Spleen (tissue), 11 donors: Measurements from ENCODE around the gene SNRNP25. TPM values are rescaled to one million over a fixed set of nuclear protein-coding genes. Genes with fewer than 3 reads are reported as not detected.

Source experiments
- DNase-seq: peaks from one replicate; pipeline ENCODE4 v3.0.0-alpha.2; 2020
- H3K27ac ChIP-seq, 8 donors: fragments of 200-600 bp; sonication (generic) in 7 of 8; 1 replicate in 4 of 8; 2 replicates in 4 of 8; pipeline versions ENCODE4 v1.5.0 to v1.8.0; 2016 to 2021; ENCODE audit warnings: inconsistent platforms in 4 of 8, mild to moderate bottlenecking in 4 of 8, moderate library complexity in 1 of 8
- H3K27me3 ChIP-seq, 7 donors: fragments of 200-600 bp; sonication (generic) in 6 of 7; replicated peaks in 1 of 7; 1 replicate in 4 of 7; 2 replicates in 3 of 7; pipeline versions ENCODE4 v1.5.0 to v1.8.0; 2016 to 2021; ENCODE audit warnings: inconsistent platforms in 3 of 7, mild to moderate bottlenecking in 1 of 7
- H3K36me3 ChIP-seq, 6 donors: fragments of 200-600 bp; sonication (generic) in 5 of 6; 1 replicate in 4 of 6; 2 replicates in 2 of 6; pipeline versions ENCODE4 v1.5.0 to v1.8.0; 2016 to 2021; ENCODE audit warnings: inconsistent platforms in 2 of 6
- H3K4me1 ChIP-seq, 6 donors: fragments of 200-600 bp; sonication (generic) in 5 of 6; 1 replicate in 3 of 6; 2 replicates in 3 of 6; pipeline versions ENCODE4 v1.5.0 to v1.8.0; 2016 to 2021; ENCODE audit warnings: inconsistent platforms in 3 of 6
- H3K4me3 ChIP-seq, 8 donors: fragments of 200-600 bp; sonication (generic) in 7 of 8; 1 replicate in 4 of 8; 2 replicates in 4 of 8; pipeline versions ENCODE4 v1.5.0 to v1.8.0; 2016 to 2021; ENCODE audit warnings: inconsistent platforms in 4 of 8, mild to moderate bottlenecking in 4 of 8, moderate library complexity in 2 of 8
- H3K9me3 ChIP-seq, 8 donors: fragments of 200-600 bp; sonication (generic) in 7 of 8; 1 replicate in 4 of 8; 2 replicates in 4 of 8; pipeline versions ENCODE4 v1.5.0 to v1.8.0; 2016 to 2021; ENCODE audit warnings: inconsistent platforms in 4 of 8
- CTCF ChIP-seq, 11 experiments: fragments of 200-600 bp in 7 of 11; fragments of 450-650 bp in 4 of 11; sonication (generic) in 4 of 11; IDR thresholded peaks in 8 of 11; conservative IDR thresholded peaks in 3 of 11; 1 replicate in 7 of 11; 2 replicates in 4 of 11; pipeline versions ENCODE4 v1.4.0 to v1.8.0; 2016 to 2021; ENCODE audit warnings: antibody characterized with exemption in 11 of 11, inconsistent platforms in 4 of 11, mild to moderate bottlenecking in 1 of 11
- POLR2A ChIP-seq, 3 donors: fragments of 450-650 bp; IDR thresholded peaks; one replicate each; pipeline ENCODE4 v1.5.1; 2017; ENCODE audit warnings: antibody characterized with exemption in 3 of 3, mild to moderate bottlenecking in 1 of 3
- POLR2AphosphoS5 ChIP-seq, 3 donors: sonication (generic); formaldehyde crosslinking; IDR thresholded peaks; one replicate each; pipeline ENCODE4 v1.5.1; 2017; ENCODE audit warnings: antibody characterized with exemption in 3 of 3
- WGBS, 5 donors: extraction: QIAGEN DNeasy Blood & Tissue Kit in 3 of 5; methylation state at CpG; one replicate each; pipeline versions ENCODE4 v1.1.5 to v1.1.7; 2013 to 2018; 5-methylcytosine and 5-hydroxymethylcytosine counted together
- intact Hi-C: fragments of 100-400 bp; cut with DNase I; formaldehyde crosslinking; loops from one replicate; pipeline ENCODE4 v1.15.0; 2023; ENCODE audit warnings: low total_unique reads
- polyA plus RNA-seq, 3 donors: library from polyadenylated mRNA; stranded (reverse); fragments of 200-250 nt; gene quantifications; one replicate each; pipeline ENCODE4 v1.2.1, GENCODE V29; 2013
- total RNA-seq, 7 donors: library from RNA; depleted of rRNA in 3 of 7; stranded (reverse); fragments of >200 nt in 3 of 7; fragmentation: NEBNext Ultra II Directional in 4 of 7; extraction: Animal tissue kit (Norgen Biotek cat#: 25700) in 4 of 7; gene quantifications; one replicate each; pipeline versions ENCODE4 v1.1.0 to v1.2.1, GENCODE V29; 2016 to 2021
- donor health status: healthy with polysubstance abuse.
- donor health status: DM: no; HTN: no; CAD: no; lungs with moderate emphysema.
- donor health status: DM: no; HTN: no; CAD: no.
- donor health status: Bipolar disorder and iron deficiency.
- donor health status: healthy.
- donor health status: DM: no; HTN: no; CAD: no.
- donor health status: DM: yes; HTN: yes; CAD: no.

SNRNP25 gene
- total and polyA plus RNA-seq, 10 donors, result 13.6 to 48.1 (median 21.3) TPM

- H3K36me3 ChIP-seq, result no peaks in the 10 kb centered on the region
- intact Hi-C loops, result no loop called here
- peak; percentile 86 for DNase-seq
- H3K4me1 ChIP-seq, result peaks cover 11 to 70% (median 58%) of the 10 kb centered on the region in 6 donors
- TF ChIP-seq POLR2A (IDR thresholded peaks at IDR 0.05), result peak in 1 of 3 donors; percentile 43
- TF ChIP-seq CTCF (IDR thresholded peaks at IDR 0.05 in 8 of 11, conservative IDR thresholded peaks at IDR 0.05 in 3 of 11), result no peak
- TF ChIP-seq POLR2AphosphoS5 (IDR thresholded peaks at IDR 0.05), result peak; percentile 47 to 57 (median 54)
- H3K27ac ChIP-seq, result peak overlapping the region; percentile 66 to 90 (median 82)
- no peaks in the 10 kb centered on the region for H3K9me3 ChIP-seq
- no peaks in the 10 kb centered on the region for H3K27me3 ChIP-seq
- peak overlapping the region in 6 of 8 donors; percentile 15 to 61 (median 24) for H3K4me3 ChIP-seq
- 43 to 61% (median 54%) methylated on average over 14 to 17 of the region's 17 CpGs for WGBS, 5 donors
These were observed 18.5 kb upstream of the SNRNP25 start for GRCh38 chr16:35011-35677.

GRCh38 chr16:35678-36305, 17.8 kb upstream of the SNRNP25 start:
- Histone ChIP-seq H3K9me3 (no peaks in the 10 kb centered on the region), H3K27ac (peak overlapping the region; percentile 66 to 90 (median 82)), H3K4me3 (peak overlapping the region in 2 of 8 donors; percentile 34 to 61), H3K27me3 (no peaks in the 10 kb centered on the region), H3K4me1 (peaks cover 11 to 72% (median 58%) of the 10 kb centered on the region in 6 donors), H3K36me3 (peaks cover 0 to 4% (median 0%) of the 10 kb centered on the region in 6 donors)
- intact Hi-C loops, result no loop called here
- no peak for DNase-seq
- TF ChIP-seq POLR2AphosphoS5 (IDR thresholded peaks at IDR 0.05) (no peak), POLR2A (IDR thresholded peaks at IDR 0.05) (no peak), CTCF (IDR thresholded peaks at IDR 0.05 in 8 of 11, conservative IDR thresholded peaks at IDR 0.05 in 3 of 11) (no peak)
- WGBS, 5 donors, result 87 to 90% (median 88%) methylated on average over 10 to 11 of the region's 11 CpGs

- no peak for DNase-seq
- Histone ChIP-seq H3K4me3 (no peak overlapping the region), H3K27me3 (no peaks in the 10 kb centered on the region), H3K36me3 (peaks cover 0 to 7% (median 0%) of the 10 kb centered on the region in 6 donors), H3K4me1 (peaks cover 11 to 72% (median 58%) of the 10 kb centered on the region in 6 donors), H3K9me3 (no peaks in the 10 kb centered on the region), H3K27ac (peak overlapping the region in 5 of 8 donors; percentile 70 to 90 (median 85))
- intact Hi-C loops, result no loop called here
- WGBS, 5 donors, result 85 to 94% (median 90%) methylated on average over 14 to 15 of the region's 15 CpGs
- TF ChIP-seq CTCF (IDR thresholded peaks at IDR 0.05 in 8 of 11, conservative IDR thresholded peaks at IDR 0.05 in 3 of 11) (no peak), POLR2AphosphoS5 (IDR thresholded peaks at IDR 0.05) (peak in 1 of 3 donors; percentile 19)
These were observed 17.2 kb upstream of the SNRNP25 start for GRCh38 chr16:36336-36984.
